ENCODE measurements around the gene LY6G5B.

The LY6G5B gene

DNA sequence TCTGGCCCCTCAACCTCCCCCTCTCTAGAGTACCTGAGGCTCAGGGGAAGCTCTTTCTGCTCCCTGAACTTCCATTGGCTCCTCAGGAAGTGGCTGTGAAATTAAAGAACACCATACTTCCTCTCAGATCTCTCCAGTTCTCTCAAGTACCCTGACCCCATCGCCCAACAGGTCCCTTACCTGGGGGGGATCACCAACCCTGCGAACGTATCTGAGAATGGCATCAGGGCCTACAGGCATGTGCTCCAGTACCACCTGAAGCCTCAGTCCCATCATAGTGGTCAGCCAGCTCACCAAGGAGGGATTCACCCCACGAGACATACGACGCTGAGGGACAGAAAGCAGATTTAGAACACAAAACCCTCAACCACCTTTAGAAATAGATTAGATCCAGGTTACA is 29.2 kb upstream of the LY6G5B start:
- in situ Hi-C loops (cut with HindIII; ENCODE audit: low sequenced_read_pairs), result no loop called here

DNA sequence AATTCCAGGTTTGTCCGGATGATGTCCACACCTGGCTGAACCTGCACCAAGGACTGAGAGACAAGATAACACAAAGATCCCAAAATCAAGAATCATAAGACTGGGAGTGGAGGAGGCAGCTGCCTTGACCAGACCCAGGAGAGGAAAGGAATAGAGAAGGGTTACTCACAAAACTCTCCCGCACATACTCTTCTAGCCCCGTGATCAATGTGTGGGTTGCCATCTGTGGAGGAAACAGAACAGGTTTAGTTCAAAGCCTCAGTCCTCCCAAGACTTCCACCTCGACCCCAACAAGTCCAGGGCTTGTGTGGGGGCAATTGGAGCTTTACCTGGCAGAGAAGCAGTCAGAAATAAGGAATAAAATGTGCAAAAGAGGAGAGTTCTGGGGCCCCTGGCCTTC is 28.4 kb upstream of the LY6G5B start:
- in situ Hi-C loops (cut with HindIII; ENCODE audit: low sequenced_read_pairs), result no loop called here

DNA sequence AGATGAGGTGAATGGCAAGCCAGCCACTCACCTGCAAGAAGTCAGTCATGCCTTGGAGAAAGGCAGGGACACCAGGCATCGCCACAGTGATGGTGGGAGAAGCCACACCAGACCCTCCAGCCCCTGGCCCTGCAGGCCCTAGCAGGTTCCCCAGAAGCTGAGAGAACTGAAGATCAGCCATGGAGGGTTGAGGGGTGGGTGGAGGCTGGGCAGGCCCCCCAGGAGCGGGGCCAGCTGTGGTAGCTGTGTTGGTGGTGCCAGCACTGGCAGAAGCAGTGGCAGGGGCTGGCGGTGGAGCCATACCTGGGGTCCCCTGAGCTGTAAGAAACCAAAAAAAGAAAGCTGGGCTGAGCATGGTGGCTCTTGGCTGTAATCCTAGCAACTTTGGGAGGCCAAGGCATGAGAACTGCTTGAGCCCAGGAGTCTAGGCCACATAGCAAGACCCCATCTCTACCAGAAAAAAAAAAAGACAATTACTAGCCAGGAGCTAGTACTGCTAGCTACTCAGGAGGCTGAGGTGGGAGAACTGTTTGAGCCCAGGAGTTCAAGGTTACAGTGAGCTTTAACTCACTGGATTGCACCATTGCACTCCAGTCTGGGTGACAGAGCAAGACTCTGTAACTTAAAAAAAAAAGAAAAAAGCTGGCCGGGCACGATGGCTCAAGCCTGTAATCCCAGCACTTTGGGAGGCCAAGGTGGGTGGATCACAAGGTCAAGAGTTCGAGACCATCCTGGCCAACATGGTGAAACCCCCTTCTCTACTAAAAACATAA is 26.8 kb upstream of the LY6G5B start:
- in situ Hi-C loops (cut with HindIII; ENCODE audit: low sequenced_read_pairs), result no loop called here

DNA sequence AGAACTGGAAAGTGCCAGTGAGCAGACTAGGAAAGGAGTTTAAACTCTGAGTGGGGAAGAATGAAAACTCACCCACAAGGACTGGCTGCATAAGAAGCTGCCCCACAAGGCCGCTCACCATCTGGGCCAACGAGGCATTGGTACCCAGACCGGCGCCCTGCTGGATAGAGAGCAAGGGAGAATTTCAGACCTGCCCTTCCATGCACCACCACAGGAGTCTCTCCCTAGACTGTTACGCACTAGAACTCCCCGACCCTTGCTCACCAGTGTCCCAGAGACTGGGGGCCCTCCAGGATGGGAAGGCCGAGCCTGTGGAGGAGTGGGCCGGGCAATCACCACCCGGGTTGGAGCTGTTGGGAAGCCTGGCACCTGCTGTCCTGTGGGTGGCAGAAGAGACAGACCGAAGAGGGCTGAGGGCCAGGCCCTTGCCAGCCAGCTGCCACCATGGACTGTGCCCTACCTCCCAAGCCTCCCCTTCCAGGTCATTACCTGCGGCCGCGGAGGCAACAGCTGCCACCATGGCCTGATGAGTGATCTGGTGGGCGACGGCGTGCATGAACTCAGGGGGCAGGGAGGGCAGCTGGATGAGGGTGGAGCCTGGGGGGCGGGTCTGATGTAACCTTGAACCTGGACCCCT is 25.8 kb upstream of the LY6G5B start:
- in situ Hi-C loops (cut with HindIII; ENCODE audit: low sequenced_read_pairs), result no loop called here

DNA sequence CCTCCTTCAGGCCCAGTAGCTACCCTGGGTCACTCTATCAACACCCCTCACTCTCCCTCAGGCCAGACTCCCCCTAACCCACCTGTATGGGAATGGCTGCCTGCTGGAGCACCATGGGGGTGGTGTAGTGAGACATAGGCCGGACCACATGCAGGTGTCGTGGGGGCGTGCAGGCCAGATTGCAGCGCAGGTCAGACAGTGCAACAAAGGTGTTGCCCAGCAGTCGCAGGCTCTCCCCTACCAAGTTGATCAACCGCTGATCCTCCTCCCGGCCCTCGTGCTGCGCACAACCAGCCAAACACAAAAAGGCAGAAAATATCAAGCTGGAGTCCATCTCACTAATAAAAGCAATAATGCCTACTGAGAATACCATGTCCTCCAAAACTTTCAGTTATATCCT is 24.5 kb upstream of the LY6G5B start:
- in situ Hi-C loops (cut with HindIII; ENCODE audit: low sequenced_read_pairs), result loop anchor here (5.0 kb wide), 2 partner anchors 67 to 192 kb away; no protein-coding TSS in a partner anchor

DNA sequence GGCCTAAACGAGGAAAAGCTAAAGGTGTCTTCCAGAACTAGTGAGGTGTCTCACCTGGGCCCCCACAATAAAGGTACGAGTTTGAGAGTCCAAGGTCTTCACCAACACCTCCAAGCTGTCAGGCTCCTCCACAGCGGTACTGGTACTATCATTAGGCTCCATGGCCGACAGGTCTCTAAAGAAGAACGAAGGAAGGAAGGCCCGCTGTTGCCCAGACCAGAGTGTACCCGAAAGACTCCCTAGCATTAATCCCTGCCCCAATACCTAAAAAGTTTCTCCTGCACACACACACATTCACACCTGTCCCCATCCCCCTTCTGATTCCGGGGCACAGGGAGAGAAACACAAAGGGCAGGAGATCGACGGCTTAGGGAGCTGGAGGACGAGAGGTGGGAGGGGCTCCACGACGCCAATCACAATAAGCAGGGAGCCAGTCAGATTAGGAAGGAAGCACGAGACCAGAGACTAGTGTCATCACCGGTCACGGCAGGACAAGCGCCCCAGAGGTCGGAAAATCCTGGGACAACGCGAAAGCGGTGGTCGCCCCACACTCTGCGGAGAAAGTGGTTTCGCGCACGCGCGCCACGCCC is 18.1 kb upstream of the LY6G5B start:
- in situ Hi-C loops (cut with HindIII; ENCODE audit: low sequenced_read_pairs), result no loop called here

DNA sequence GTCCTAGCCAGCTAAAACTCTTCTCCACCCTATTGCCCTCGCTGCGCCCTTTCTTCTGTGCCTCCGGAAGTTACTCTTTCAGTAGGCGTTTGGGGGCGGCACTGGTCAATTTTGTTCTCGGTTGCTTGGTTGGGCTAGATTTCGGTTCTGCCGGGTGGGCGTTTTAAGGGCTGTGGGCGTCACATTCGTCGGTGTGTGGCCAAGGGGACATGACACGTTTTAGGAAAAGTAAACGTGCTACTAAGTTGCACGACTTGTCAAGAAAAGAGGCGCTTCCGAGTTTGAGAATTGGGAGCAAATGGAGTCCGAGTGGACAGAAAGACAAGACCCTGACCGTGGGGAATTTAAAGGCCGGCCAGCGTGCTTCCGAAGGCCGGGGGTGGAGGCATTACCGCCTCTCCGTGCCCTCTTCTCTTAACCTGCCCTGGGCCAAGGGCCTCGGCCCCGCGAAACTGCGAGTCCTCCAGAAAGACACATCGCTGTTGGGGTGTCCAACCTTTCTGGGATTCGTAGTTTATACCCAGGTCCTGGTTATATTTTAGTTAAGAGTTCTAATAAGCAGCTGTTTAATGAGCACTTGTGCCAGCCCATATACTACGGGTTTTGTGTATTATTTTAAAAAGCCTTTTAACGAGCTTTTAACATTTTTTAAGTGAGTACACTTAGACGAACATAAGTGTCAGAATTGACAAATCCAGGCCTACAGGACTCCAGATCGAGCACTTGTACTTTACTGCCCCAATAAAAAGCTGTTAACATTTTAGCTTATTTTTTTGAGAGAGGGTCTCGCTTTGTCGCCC is 16.7 kb upstream of the LY6G5B start:
- in situ Hi-C loops (cut with HindIII; ENCODE audit: low sequenced_read_pairs), result no loop called here

DNA sequence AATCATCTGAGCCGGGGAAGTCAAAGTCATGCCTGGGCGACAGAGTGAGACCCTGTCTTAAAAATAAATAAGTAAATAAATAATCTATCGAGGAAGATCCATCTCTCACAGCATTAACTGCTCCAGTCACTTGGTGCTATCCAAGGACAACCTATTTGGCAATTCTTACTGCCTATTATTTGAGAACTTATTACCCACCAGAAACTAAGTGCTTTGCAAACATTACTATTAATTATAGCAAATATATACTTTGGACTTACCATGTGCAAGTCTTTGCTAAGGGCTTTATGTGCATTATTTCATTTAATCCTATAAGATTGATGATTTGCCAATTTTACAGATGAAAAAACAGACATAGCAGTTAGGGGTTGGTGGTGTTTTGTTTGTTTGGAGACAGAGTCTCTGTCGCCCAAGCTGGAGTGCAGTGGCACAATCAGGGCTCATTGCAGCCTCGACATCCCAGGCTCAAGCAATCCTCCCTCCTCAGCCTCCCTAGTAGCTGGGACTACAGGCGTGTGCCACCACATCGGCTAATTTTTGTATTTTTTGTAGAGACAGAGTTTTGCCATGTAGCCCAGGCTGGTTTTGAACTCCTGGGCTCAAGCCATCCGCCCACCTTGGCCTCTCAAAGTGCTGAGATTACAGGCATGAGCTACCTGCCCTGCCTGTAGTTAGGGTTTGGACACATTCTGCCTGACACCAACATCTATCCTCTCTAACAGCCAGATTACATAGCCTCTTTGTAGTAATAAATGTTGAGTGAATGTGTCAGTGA is 15.0 kb upstream of the LY6G5B start:
- in situ Hi-C loops (cut with HindIII; ENCODE audit: low sequenced_read_pairs), result no loop called here

DNA sequence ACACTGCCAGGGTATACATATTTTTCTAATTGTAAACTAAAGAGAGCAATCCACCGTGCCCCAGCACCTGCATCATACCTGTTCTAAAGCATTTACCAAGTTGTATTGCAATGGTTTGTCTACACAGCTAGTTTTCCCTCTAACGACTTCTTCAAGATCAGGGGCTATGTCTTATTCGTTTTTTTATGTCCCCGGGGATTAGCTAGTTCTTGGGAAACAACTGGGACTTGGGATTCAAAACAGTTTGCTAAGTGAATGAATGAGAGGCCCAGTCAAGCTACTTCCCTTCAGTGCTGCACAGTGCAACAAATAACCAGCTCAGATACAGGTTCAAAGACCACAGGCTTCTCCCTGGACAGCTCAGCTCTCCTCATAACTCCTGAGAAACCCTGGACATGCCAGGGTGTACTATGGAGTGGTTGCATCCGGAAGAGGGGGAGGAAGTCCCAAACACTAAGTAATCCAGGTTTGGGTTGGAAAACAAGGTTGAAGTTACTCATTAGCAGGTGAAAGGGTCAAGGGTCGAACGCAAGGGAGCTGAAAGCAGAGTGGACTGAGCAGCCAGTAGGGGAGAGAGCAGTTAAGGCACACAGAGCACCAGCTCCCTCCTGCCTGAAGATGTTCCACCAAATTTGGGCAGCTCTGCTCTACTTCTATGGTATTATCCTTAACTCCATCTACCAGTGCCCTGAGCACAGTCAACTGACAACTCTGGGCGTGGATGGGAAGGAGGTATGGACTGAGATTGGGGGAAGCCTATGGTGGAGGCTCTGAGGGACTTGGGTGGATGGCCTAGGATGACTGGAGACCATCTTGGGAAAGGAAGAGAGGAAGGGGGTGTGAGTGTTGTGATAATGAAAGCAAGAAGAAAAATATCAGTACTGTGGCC is 14.2 kb upstream of the LY6G5B start, which contains the start of gene APOM:
TSS of gene APOM (plus strand) at position 546 of the 889 bp plus-strand sequence. CDS start at position 619, 73 bp downstream.
- in situ Hi-C loops (cut with HindIII; ENCODE audit: low sequenced_read_pairs), result no loop called here

DNA sequence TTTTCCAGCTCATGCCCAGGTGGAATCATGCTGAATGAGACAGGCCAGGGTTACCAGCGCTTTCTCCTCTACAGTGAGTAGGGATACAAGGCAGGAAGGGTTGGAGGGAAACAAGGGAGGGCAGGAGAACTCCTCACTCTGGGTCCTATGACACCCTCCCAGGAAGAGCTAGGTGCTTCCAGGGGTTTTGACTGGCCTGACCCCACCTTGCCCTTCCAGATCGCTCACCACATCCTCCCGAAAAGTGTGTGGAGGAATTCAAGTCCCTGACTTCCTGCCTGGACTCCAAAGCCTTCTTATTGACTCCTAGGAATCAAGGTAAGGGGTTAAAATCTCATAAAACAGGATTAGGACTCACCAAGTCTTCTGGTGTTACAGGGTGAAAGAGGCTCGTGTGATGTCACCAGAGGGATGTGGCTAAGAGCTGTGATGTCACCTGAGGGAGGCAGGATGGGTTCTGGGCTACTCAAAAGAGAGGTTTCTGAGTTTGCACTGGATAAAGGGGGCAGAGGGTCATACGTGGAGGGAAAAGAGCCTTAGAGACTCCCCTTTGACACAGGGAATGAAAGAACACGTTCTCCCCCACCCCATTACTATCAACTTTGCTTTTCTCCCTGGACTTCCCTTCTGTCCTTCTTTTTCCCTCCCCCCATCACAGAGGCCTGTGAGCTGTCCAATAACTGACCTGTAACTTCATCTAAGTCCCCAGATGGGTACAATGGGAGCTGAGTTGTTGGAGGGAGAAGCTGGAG is 12.2 kb upstream of the LY6G5B start:
- in situ Hi-C loops (cut with HindIII; ENCODE audit: low sequenced_read_pairs), result no loop called here

DNA sequence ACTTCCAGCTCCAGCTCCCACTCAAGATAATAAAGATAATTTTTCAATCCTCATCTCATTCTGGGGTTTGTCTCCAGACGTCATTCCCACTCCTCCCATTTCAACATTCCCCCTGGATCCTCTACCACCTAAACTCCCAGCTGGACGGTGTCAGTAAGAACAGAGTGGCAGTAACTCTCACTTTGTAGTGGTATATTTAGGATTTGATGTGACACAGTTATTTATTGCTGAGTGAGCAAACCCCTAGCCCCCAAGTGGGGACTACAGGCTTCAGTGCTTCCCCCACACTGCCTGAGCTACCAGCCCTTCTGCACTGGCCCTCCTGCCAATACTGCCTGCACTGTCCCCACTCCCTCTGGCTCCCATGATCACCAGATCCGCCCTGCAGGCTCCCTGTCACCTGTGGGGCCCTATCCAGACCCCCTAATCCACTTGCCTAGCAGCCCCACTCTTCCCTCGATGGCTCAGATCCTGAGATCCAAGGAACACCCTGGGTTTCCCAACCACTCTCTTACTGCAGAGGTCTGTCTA is 11.6 kb upstream of the LY6G5B start:
- in situ Hi-C loops (cut with HindIII; ENCODE audit: low sequenced_read_pairs), result no loop called here

DNA sequence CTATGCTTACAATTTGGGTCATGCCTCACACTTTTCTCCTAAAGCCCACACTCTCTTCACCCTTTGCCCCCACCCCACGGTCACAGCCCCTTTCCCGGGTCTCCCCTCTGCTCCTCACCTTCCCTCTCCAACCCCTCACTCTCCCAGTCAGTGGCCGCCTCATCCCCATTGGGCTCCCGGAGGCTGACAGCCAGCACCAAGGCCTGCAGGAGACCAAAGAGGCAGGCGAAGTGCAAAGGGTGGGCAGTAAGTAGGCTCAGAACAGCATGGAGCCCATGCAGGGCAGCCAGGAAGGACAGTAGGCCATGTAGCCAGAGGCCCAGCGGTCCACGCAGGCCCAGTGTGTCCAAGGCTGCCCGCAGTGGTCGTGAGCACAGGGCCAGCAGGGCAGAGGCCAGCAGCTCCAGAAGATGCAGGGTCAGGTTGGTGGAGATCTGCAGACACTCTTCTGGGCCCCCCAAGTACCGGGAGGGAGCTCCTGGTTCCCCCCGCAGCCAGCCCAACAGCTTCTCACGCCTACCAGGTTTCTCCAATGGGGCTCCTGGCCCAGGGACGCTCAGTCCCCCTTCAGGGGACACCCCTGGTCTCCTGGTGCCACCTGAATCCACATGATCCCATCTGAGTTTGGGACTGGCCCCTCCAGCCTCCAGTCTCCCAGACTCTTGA is 10.7 kb upstream of the LY6G5B start:
- in situ Hi-C loops (cut with HindIII; ENCODE audit: low sequenced_read_pairs), result no loop called here

DNA sequence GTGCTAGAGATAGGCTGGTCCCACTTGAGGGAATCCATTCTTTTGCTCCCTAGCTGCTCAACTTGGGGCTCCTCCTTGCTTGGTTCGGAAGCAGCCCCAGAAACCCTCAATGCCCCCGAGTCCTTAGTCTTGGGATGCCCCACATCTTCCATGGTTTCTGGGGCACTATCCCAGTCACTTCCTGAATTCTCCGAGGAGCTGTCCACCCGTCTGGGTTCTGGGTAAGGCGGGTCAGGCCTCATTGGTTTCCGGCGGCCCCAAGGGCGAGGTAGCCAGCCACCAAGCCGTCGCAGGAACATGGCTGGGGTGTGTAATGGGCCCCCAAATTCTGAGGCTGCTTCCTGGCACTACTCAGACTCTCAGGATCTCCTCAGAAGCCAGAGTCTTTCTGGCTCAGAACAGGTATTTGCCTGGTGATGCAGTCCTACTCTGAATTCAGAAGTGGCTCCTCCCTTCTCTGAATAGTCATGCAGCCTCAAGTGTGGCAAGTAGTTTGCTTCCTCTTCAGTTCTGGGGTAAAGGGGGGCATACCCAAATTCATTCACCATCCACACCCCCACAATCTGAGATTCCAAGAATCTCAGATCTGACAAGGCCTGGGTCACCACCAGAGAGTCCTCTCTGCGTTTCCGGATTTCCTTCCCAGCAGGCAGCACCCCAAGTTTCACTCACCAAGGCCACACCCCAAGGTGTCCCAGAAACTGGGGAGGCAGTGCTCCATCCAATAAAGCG is 10.0 kb upstream of the LY6G5B start:
- in situ Hi-C loops (cut with HindIII; ENCODE audit: low sequenced_read_pairs), result no loop called here

DNA sequence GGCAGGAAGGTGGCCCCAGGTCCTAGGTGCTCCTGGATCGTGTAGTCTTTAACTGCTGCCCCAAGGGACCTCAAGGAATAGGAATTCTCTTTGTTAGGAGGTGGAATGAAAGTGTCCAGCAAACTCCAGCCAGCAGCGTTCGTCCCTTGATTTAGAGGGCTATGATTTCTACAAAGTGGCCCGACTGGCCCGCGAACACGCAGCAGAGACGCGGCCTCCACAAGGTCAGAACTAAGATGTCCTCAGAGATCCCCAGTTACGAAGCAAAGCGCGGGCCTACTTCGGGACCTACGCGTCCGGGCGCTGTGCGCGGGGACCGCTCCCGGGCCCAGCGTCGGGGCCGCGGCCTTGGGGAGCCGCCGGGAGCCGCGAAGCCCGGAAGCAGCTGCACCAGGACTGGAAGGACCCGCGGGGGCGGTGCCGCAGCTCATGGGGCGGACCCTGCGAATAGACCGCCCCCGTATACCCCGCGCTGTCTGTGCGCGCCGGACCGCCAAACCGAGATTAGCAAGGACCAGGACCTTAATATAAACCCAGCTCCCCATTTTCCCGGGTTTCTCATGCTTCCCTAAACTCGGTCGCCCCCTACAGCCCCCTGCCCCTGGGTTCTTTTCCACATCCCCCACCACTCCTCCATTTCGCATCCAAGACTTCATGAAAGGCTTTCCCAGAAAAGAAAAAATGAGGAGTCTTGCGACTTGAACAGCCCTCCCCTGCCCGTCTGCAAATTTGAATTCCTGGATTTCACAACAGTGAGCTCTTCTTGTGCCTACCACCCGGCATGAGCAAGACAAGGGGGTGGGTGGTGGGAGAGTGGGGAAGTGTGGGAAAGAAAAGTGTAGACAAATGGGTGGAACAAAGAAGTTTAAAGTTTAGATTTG is 9.2 kb upstream of the LY6G5B start, which contains the start of gene C6orf47:
TSS of gene C6orf47 (minus strand) at position 398 of the 881 bp plus-strand sequence. CDS start 831 bp downstream, outside the sequence.
- in situ Hi-C loops (cut with HindIII; ENCODE audit: low sequenced_read_pairs), result no loop called here

DNA sequence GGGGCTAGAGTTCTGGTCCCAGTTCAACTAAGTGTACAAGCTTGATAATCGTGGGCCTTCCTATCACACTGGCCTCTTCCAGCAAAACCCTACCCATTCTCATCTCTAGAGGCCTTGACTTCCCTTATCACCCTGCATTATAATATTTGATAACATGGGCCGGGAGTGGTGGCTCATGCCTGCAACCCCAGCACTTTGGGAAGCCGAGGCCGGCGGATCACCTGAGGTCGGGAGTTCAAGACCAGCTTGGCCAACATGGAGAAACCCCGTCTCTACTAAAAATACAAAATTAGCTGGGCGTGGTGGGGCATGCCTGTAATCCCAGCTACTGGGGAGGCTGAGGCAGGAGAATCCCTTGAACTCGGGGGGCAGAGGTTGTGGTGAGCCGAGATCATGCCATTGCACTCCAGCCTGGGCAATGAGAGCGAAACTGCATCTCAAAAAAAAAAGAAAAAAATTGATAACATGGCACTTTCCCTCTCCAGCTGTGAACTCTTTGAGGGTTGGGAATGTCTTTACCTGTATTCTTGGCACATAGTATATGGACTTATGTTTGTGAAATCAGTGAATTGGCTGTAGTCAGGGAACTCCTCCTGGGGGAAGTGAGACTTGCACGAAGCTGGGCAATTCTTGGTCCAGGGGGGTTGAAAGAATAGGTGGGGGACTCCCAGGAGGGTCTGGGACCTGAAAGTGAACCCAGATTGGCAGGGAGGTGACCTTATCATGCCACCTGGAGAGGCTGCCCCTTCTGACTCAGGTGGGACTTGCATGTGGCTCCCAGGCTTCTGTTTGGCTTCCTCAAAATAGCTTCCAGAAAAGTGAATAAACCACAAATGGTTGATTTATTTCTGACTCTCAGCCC is 8.3 kb upstream of the LY6G5B start:
- in situ Hi-C loops (cut with HindIII; ENCODE audit: low sequenced_read_pairs), result no loop called here
